WTC11 (cell line): ENCODE measurements around the gene WDR89. TPM values are rescaled to one million over a fixed set of nuclear protein-coding genes. Genes with fewer than 3 reads are reported as not detected.
A peak's percentile ranks its signal among the peaks of the same experiment; 100 is the strongest.

Source experiments
- ATAC-seq: fragments of 200-7000 bp; cut with Tn5 transposase; 2 replicates; pipeline ENCODE4 v1.10.0; 2021; ENCODE audit warnings: mild to moderate bottlenecking, moderate library complexity
- CTCF ChIA-PET: fragments of 300-600 bp; sonication (Branson Sonifier 250); formaldehyde crosslinking; loops from one replicate; lab custom pipeline; 2021; ENCODE audit warnings: antibody characterized with exemption; lab: Charles Lee
- POLR2A ChIA-PET: fragments of 350-600 bp; sonication (Branson Sonifier 250); formaldehyde crosslinking; loops from one replicate; lab custom pipeline; 2021; ENCODE audit warnings: antibody characterized with exemption; lab: Charles Lee
- DNase-seq: peaks from one replicate; pipeline ENCODE4 v3.0.0; 2021; ENCODE audit warnings: low spot score
- H3K27ac Mint-ChIP-seq: 2 replicates; pipeline ENCODE4 v1.8.0; 2021; ENCODE audit warnings: mixed read lengths
- H3K27me3 Mint-ChIP-seq: 2 replicates; pipeline ENCODE4 v1.8.0; 2021; ENCODE audit warnings: low read depth, mild to moderate bottlenecking, moderate library complexity, mixed read lengths
- H3K36me3 Mint-ChIP-seq: 2 replicates; pipeline ENCODE4 v1.8.0; 2021; ENCODE audit warnings: mixed read lengths
- H3K4me1 Mint-ChIP-seq: 2 replicates; pipeline ENCODE4 v1.8.0; 2022; ENCODE audit warnings: mixed read lengths
- H3K4me3 Mint-ChIP-seq: 2 replicates; pipeline ENCODE4 v1.8.0; 2021; ENCODE audit warnings: mild to moderate bottlenecking, moderate library complexity, mixed read lengths
- H3K9me3 Mint-ChIP-seq: 2 replicates; pipeline ENCODE4 v1.8.0; 2021; ENCODE audit warnings: mixed read lengths
- EMX1 ChIP-seq: fragments of 250-450 bp; sonication (Bioruptor Pico); IDR thresholded peaks from 2 replicates; pipeline ENCODE4 v1.8.0; 2021; ENCODE audit warnings: mild to moderate bottlenecking
- TEAD1 ChIP-seq: sonication (generic); formaldehyde crosslinking; IDR thresholded peaks from 2 replicates; pipeline ENCODE4 v1.8.0; 2022; ENCODE audit warnings: mild to moderate bottlenecking, missing genetic modification reagents
- total RNA-seq: library from RNA; stranded (reverse); gene quantifications from 3 replicates; pipeline ENCODE4 v1.2.3, GENCODE V29; 2021
- TF ChIP-seq, protein P1 (sequence below): sonication (generic); formaldehyde crosslinking; IDR thresholded peaks from 2 replicates; pipeline ENCODE4 v1.8.1; 2022; ENCODE audit warnings: mild to moderate bottlenecking, moderate library complexity, missing genetic modification reagents
- TF ChIP-seq, protein P2 (sequence below): fragments of 250-450 bp; sonication (Bioruptor Pico); IDR thresholded peaks from 2 replicates; pipeline ENCODE4 v1.9.0; 2021; ENCODE audit warnings: mild to moderate bottlenecking
- TF ChIP-seq, protein P3 (sequence below): sonication (generic); formaldehyde crosslinking; IDR thresholded peaks from 2 replicates; pipeline ENCODE4 v1.8.0; 2023; ENCODE audit warnings: missing genetic modification reagents
- TF ChIP-seq, protein P4 (sequence below): sonication (generic); formaldehyde crosslinking; IDR thresholded peaks from 2 replicates; pipeline ENCODE4 v1.8.1; 2023; ENCODE audit warnings: mild to moderate bottlenecking, missing genetic modification reagents, borderline replicate concordance
- TF ChIP-seq, protein P5 (sequence below): sonication (generic); formaldehyde crosslinking; IDR thresholded peaks from 2 replicates; pipeline ENCODE4 v1.8.1; 2023; ENCODE audit warnings: mild to moderate bottlenecking, moderate library complexity, missing genetic modification reagents
- TF ChIP-seq, protein P6 (sequence below): sonication (generic); formaldehyde crosslinking; IDR thresholded peaks from 2 replicates; pipeline ENCODE4 v1.8.1; 2023; ENCODE audit warnings: mild to moderate bottlenecking, missing genetic modification reagents, moderate library complexity
- TF ChIP-seq, protein P7 (sequence below): sonication (generic); formaldehyde crosslinking; IDR thresholded peaks from 2 replicates; pipeline ENCODE4 v1.8.0; 2023; ENCODE audit warnings: missing genetic modification reagents, mild to moderate bottlenecking, borderline replicate concordance

Gene WDR89
- total RNA-seq, 1 experiment from 2014 or later = 27.5 TPM

DNA sequence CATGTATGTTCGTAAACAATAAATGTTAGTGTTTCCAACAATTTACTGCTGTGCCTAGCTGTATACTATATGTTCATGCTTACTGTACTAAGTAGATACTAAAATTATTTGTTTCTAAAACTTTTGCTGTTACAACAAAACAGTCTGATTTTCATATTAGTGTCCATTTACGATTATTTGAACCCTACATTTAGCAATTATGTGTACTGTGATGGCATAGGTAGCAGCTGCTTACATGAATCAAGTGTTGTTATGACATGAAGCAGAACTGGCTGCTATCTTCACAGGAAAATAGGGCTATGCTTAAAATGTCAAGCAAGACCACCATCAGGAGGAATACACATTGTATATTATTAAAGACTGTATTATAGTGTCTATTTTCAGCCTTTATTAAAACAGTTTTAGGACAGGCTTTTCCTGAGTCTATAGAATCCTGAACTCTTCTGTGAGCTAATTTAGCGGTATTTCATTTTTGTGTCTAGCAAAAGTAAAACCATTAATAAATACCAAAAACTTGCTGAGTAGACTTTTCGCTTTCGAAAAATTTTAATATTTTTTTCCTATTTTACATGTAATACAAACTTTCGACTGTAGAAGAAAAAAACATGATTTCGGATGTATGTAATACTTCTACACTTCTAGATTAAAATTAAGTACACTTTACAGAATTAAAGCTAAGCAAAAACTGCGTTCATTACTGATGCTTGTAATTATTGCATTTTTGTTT lies 1.1 kb upstream of the WDR89 start:
- H3K9me3 Mint-ChIP-seq = no peaks in the 10 kb centered on the region
- no peak for DNase-seq
- peaks cover 16% of the 10 kb centered on the region for H3K36me3 Mint-ChIP-seq
- H3K27me3 Mint-ChIP-seq = no peaks in the 10 kb centered on the region; the same call in 1 of the 2 replicates
- TF ChIP-seq, protein P1, sequence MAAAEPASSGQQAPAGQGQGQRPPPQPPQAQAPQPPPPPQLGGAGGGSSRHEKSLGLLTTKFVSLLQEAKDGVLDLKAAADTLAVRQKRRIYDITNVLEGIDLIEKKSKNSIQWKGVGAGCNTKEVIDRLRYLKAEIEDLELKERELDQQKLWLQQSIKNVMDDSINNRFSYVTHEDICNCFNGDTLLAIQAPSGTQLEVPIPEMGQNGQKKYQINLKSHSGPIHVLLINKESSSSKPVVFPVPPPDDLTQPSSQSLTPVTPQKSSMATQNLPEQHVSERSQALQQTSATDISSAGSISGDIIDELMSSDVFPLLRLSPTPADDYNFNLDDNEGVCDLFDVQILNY (CRISPR knock-in tag) = no peak
- TF ChIP-seq, protein P2, sequence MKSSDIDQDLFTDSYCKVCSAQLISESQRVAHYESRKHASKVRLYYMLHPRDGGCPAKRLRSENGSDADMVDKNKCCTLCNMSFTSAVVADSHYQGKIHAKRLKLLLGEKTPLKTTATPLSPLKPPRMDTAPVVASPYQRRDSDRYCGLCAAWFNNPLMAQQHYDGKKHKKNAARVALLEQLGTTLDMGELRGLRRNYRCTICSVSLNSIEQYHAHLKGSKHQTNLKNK = no peak
- TF ChIP-seq, protein P3, sequence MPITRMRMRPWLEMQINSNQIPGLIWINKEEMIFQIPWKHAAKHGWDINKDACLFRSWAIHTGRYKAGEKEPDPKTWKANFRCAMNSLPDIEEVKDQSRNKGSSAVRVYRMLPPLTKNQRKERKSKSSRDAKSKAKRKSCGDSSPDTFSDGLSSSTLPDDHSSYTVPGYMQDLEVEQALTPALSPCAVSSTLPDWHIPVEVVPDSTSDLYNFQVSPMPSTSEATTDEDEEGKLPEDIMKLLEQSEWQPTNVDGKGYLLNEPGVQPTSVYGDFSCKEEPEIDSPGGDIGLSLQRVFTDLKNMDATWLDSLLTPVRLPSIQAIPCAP = no peak
- no peak for TF ChIP-seq EMX1 (CRISPR knock-in tag)
- no peak for ATAC-seq
- CTCF ChIA-PET = interaction anchor here (0.7 to 1.5 kb wide), 5 partner anchors 83 to 661 kb away, joined by 4 to 12 read pairs (median 5); partner anchors contain the start of gene PPP2R5E
- H3K4me1 Mint-ChIP-seq = peaks cover 13% of the 10 kb centered on the region
- peak overlapping the region; percentile 78 for H3K4me3 Mint-ChIP-seq
- POLR2A ChIA-PET = interaction anchor here (0.7 to 1.5 kb wide), 4 partner anchors 8 to 492 kb away, joined by 3 to 11 read pairs (median 3); partner anchors contain the start of gene PPP2R5E
- no peak overlapping the region; the same call in 1 of the 2 replicates for H3K27ac Mint-ChIP-seq

DNA sequence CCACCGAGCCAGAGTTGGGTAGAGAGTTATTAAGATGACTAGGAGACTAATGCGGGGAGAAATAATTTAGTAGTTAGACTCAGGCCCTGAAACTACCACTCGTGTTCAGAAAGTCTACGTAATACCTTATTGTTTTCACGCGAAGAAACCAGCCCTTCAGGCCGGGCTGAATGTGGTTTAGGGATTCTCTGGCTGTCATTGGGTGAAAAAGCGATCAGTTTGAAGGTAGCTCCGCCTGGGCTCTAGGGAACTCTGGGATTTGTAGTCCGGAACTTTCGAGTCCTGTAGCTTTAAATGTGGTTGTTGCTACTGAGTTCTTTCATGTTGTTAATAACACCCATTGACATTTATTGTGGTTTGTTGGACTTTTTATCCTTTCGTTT lies 549 bp upstream of the WDR89 start:
- Mint-ChIP-seq H3K4me3 (peak overlapping the region; percentile 78), H3K27ac (peak overlapping the region; percentile 97), H3K4me1 (peaks cover 11% of the 10 kb centered on the region), H3K27me3 (no peaks in the 10 kb centered on the region; the same call in 1 of the 2 replicates), H3K36me3 (peaks cover 21% of the 10 kb centered on the region), H3K9me3 (peaks cover 5% of the 10 kb centered on the region; the same call in 1 of the 2 replicates)
- peak; percentile 66 for ATAC-seq
- CTCF ChIA-PET = interaction anchor here (0.6 to 1.5 kb wide), 7 partner anchors 83 to 662 kb away, joined by 3 to 12 read pairs (median 5); partner anchors contain the start of gene PPP2R5E
- peak; percentile 65 for DNase-seq
- POLR2A ChIA-PET = interaction anchor here (0.7 to 1.5 kb wide), 4 partner anchors 8 to 493 kb away, joined by 3 to 11 read pairs (median 3); partner anchors contain the start of gene PPP2R5E
- TF ChIP-seq, protein P4, sequence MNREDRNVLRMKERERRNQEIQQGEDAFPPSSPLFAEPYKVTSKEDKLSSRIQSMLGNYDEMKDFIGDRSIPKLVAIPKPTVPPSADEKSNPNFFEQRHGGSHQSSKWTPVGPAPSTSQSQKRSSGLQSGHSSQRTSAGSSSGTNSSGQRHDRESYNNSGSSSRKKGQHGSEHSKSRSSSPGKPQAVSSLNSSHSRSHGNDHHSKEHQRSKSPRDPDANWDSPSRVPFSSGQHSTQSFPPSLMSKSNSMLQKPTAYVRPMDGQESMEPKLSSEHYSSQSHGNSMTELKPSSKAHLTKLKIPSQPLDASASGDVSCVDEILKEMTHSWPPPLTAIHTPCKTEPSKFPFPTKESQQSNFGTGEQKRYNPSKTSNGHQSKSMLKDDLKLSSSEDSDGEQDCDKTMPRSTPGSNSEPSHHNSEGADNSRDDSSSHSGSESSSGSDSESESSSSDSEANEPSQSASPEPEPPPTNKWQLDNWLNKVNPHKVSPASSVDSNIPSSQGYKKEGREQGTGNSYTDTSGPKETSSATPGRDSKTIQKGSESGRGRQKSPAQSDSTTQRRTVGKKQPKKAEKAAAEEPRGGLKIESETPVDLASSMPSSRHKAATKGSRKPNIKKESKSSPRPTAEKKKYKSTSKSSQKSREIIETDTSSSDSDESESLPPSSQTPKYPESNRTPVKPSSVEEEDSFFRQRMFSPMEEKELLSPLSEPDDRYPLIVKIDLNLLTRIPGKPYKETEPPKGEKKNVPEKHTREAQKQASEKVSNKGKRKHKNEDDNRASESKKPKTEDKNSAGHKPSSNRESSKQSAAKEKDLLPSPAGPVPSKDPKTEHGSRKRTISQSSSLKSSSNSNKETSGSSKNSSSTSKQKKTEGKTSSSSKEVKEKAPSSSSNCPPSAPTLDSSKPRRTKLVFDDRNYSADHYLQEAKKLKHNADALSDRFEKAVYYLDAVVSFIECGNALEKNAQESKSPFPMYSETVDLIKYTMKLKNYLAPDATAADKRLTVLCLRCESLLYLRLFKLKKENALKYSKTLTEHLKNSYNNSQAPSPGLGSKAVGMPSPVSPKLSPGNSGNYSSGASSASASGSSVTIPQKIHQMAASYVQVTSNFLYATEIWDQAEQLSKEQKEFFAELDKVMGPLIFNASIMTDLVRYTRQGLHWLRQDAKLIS (CRISPR knock-in tag) = no peak
- 0 out of 2 replicates have a peak, but pooled peaks have one; percentile 25 for TF ChIP-seq TEAD1 (CRISPR knock-in tag)
- TF ChIP-seq, protein P5, sequence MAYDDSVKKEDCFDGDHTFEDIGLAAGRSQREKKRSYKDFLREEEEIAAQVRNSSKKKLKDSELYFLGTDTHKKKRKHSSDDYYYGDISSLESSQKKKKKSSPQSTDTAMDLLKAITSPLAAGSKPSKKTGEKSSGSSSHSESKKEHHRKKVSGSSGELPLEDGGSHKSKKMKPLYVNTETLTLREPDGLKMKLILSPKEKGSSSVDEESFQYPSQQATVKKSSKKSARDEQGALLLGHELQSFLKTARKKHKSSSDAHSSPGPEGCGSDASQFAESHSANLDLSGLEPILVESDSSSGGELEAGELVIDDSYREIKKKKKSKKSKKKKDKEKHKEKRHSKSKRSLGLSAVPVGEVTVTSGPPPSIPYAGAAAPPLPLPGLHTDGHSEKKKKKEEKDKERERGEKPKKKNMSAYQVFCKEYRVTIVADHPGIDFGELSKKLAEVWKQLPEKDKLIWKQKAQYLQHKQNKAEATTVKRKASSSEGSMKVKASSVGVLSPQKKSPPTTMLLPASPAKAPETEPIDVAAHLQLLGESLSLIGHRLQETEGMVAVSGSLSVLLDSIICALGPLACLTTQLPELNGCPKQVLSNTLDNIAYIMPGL (CRISPR knock-in tag) = no peak
- TF ChIP-seq, protein P6, sequence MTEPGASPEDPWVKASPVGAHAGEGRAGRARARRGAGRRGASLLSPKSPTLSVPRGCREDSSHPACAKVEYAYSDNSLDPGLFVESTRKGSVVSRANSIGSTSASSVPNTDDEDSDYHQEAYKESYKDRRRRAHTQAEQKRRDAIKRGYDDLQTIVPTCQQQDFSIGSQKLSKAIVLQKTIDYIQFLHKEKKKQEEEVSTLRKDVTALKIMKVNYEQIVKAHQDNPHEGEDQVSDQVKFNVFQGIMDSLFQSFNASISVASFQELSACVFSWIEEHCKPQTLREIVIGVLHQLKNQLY = no peak

DNA sequence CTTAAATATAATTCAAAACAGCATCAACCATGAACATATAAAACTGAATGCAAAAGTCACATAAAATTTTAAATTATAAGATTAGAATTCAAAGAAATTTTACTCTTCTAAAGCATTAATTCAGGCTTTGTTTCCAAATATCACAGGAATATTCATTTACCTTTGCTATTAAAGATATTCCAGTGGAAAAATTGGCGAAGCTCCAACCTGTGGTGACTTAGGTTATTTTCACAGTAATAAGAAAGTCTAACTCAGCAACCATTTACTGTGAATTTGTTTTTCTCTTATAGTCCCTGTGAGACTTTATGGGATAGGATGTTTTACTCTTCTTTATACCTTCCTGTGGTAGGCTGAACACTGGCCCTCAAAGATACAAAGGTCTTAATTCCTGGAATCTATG lies 3.2 kb downstream of the WDR89 start:
- no peak for DNase-seq
- no peak for ATAC-seq
- peaks cover 18% of the 10 kb centered on the region for H3K4me1 Mint-ChIP-seq
- peaks cover 28% of the 10 kb centered on the region for H3K9me3 Mint-ChIP-seq
- peak overlapping the region; percentile 1; the same call in 1 of the 2 replicates for H3K27ac Mint-ChIP-seq
- no peaks in the 10 kb centered on the region; the same call in 1 of the 2 replicates for H3K27me3 Mint-ChIP-seq
- H3K4me3 Mint-ChIP-seq = no peak overlapping the region; the same call in 1 of the 2 replicates
- H3K36me3 Mint-ChIP-seq = peaks cover 45% of the 10 kb centered on the region
- POLR2A ChIA-PET = no interaction called here
- CTCF ChIA-PET = no interaction called here
- TF ChIP-seq, protein P7, sequence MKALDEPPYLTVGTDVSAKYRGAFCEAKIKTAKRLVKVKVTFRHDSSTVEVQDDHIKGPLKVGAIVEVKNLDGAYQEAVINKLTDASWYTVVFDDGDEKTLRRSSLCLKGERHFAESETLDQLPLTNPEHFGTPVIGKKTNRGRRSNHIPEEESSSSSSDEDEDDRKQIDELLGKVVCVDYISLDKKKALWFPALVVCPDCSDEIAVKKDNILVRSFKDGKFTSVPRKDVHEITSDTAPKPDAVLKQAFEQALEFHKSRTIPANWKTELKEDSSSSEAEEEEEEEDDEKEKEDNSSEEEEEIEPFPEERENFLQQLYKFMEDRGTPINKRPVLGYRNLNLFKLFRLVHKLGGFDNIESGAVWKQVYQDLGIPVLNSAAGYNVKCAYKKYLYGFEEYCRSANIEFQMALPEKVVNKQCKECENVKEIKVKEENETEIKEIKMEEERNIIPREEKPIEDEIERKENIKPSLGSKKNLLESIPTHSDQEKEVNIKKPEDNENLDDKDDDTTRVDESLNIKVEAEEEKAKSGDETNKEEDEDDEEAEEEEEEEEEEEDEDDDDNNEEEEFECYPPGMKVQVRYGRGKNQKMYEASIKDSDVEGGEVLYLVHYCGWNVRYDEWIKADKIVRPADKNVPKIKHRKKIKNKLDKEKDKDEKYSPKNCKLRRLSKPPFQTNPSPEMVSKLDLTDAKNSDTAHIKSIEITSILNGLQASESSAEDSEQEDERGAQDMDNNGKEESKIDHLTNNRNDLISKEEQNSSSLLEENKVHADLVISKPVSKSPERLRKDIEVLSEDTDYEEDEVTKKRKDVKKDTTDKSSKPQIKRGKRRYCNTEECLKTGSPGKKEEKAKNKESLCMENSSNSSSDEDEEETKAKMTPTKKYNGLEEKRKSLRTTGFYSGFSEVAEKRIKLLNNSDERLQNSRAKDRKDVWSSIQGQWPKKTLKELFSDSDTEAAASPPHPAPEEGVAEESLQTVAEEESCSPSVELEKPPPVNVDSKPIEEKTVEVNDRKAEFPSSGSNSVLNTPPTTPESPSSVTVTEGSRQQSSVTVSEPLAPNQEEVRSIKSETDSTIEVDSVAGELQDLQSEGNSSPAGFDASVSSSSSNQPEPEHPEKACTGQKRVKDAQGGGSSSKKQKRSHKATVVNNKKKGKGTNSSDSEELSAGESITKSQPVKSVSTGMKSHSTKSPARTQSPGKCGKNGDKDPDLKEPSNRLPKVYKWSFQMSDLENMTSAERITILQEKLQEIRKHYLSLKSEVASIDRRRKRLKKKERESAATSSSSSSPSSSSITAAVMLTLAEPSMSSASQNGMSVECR = no peak
- TF ChIP-seq, protein P4 (CRISPR knock-in tag) = no peak
